ENCODE results near the gene ZNF496. TPM values are rescaled to one million over a fixed set of nuclear protein-coding genes. Genes with fewer than 3 reads are reported as not detected.
A peak's percentile ranks its signal among the peaks of the same experiment; 100 is the strongest.

The ZNF496 gene
- total and polyA plus RNA-seq, 2 of the 4 experiments (the other 2 are of a cell fraction) = 11.7 to 16.2 TPM

- intact Hi-C loops (cut with micrococcal nuclease) = no loop called here
- H3K9me3 ChIP-seq (ENCODE audit: control insufficient read depth, insufficient read depth, low read length) = no peaks in the 10 kb centered on the region
- dilution Hi-C loops (cut with HindIII; ENCODE audit: low sequenced_read_pairs, unreplicated experiment) = no loop called here
- no peak overlapping the region for H4K91ac ChIP-seq (ENCODE audit: insufficient read depth, low read depth, low read length)
- peaks cover 11% of the 10 kb centered on the region; the same call in 1 of the 2 replicates for H3K36me3 ChIP-seq (ENCODE audit: control insufficient read depth, insufficient read depth, low read length)
- H2BK5ac ChIP-seq (ENCODE audit: low read depth, low read length, poor library complexity, severe bottlenecking) = no peak overlapping the region
- H3K27ac ChIP-seq (ENCODE audit: insufficient read depth, low read length) = no peak overlapping the region
- peaks cover 47 to 74% of the 10 kb centered on the region in 2 experiments for H3K79me1 ChIP-seq (ENCODE audit: low read depth in 1 of 2, low read length in 2 of 2)
- H4K8ac ChIP-seq (ENCODE audit: low read depth in 2 of 2, low read length in 2 of 2) = no peak overlapping the region
- ChIA-PET CTCF (no interaction called here), POLR2A (ENCODE audit: unreplicated experiment) (no interaction called here)
- no peak for ATAC-seq (ENCODE audit: low read depth)
- no peak overlapping the region for H3K56ac ChIP-seq (ENCODE audit: extremely low read depth, insufficient read depth, low read length)
- no peak overlapping the region for H2AFZ ChIP-seq (replicated peaks; ENCODE audit: low read length, poor library complexity)
- in situ Hi-C loops (cut with MboI; ENCODE audit: low sequenced_read_pairs) = no loop called here
- no peak overlapping the region for H3K14ac ChIP-seq (replicated peaks; ENCODE audit: low read depth, low read length)
- H3K27me3 ChIP-seq (ENCODE audit: control insufficient read depth, insufficient read depth, low read length) = no peaks in the 10 kb centered on the region
- peaks cover 10% of the 10 kb centered on the region for H3K4me1 ChIP-seq (ENCODE audit: control insufficient read depth, insufficient read depth, low read length)
- H2BK15ac ChIP-seq (ENCODE audit: low read depth, low read length) = no peak overlapping the region
- H4K5ac ChIP-seq (ENCODE audit: low read depth, low read length) = no peak overlapping the region
- no peak overlapping the region for H3K18ac ChIP-seq (ENCODE audit: low read depth, low read length)
- no peak overlapping the region for H3K4me2 ChIP-seq (ENCODE audit: low read depth, low read length)
- no peak overlapping the region for H2BK120ac ChIP-seq (ENCODE audit: low read depth, low read length)
- no peak overlapping the region for H2BK20ac ChIP-seq (ENCODE audit: low read depth, low read length)
- H3K9ac ChIP-seq (ENCODE audit: low read depth, low read length) = no peak overlapping the region
- H2AK9ac ChIP-seq (replicated peaks; ENCODE audit: low read depth, low read length, poor library complexity) = no peak overlapping the region
- BruUV-seq (replicated peaks) = no TSS peak
- H3K4ac ChIP-seq (ENCODE audit: low read depth, low read length) = no peak overlapping the region
- 80% methylated on average over 1 of the region's 7 CpGs; no CpG with 5 or more reads in 1 of the 2 experiments for WGBS, 2 experiments (ENCODE audit: extremely low coverage in 2 of 2, insufficient read length in 1 of 2)
- TF ChIP-seq POLR2A (IDR thresholded peaks at IDR 0.05; ENCODE audit: low read depth, low read length) (0 out of 2 replicates have a peak, but pooled peaks have one; percentile 23), BHLHE40 (IDR thresholded peaks at IDR 0.05; ENCODE audit: low read depth, low read length) (no peak)
- no peak for DNase-seq
- no peak overlapping the region for H3K4me3 ChIP-seq (ENCODE audit: insufficient read depth, low read depth, low read length)
- no peak overlapping the region for H3K23ac ChIP-seq (ENCODE audit: low read depth, low read length)
- peaks cover 21% of the 10 kb centered on the region for H3K9me1 ChIP-seq (ENCODE audit: insufficient read depth, low read length)
- no peak overlapping the region for H2AK5ac ChIP-seq (ENCODE audit: low read depth, low read length)
- peaks cover 14% of the 10 kb centered on the region for H4K20me1 ChIP-seq (ENCODE audit: insufficient read depth, low read length)
Measured at GRCh38 chr1:247336390-247336789, 4.7 kb upstream of the ZNF496 start.
